ENCODE measurements around the gene MAT2A.
A peak's percentile ranks its signal among the peaks of the same experiment; 100 is the strongest.

The MAT2A gene

GRCh38 chr2:85502720-85503119 lies 36.2 kb upstream of the MAT2A start:
- no peak for DNase-seq
- Histone ChIP-seq H3K9me3 (no peaks in the 10 kb centered on the region), H3K4me3 (ENCODE audit: low read depth, low read length) (no peak overlapping the region), H3K27me3 (no peaks in the 10 kb centered on the region), H3K36me3 (no peaks in the 10 kb centered on the region), H3K4me1 (peaks cover 28% of the 10 kb centered on the region)
- no peak for TF ChIP-seq CTCF (IDR thresholded peaks at IDR 0.05; ENCODE audit: low read depth, low read length)

GRCh38 chr2:85503168-85503850 lies 35.7 kb upstream of the MAT2A start:
- peaks cover 28% of the 10 kb centered on the region for H3K4me1 ChIP-seq
- TF ChIP-seq CTCF (IDR thresholded peaks at IDR 0.05; ENCODE audit: low read depth, low read length): no peak
- DNase-seq: peak; percentile 9
- H3K36me3 ChIP-seq: no peaks in the 10 kb centered on the region
- no peak overlapping the region for H3K4me3 ChIP-seq (ENCODE audit: low read depth, low read length)
- H3K9me3 ChIP-seq: no peaks in the 10 kb centered on the region
- H3K27me3 ChIP-seq: no peaks in the 10 kb centered on the region

GRCh38 chr2:85503851-85504777 lies 34.9 kb upstream of the MAT2A start:
- DNase-seq: peak; percentile 39

GRCh38 chr2:85504778-85505261 lies 34.1 kb upstream of the MAT2A start:
- no peaks in the 10 kb centered on the region for H3K9me3 ChIP-seq
- H3K4me3 ChIP-seq (ENCODE audit: low read depth, low read length): no peak overlapping the region
- H3K27me3 ChIP-seq: no peaks in the 10 kb centered on the region
- no peaks in the 10 kb centered on the region for H3K36me3 ChIP-seq
- TF ChIP-seq CTCF (IDR thresholded peaks at IDR 0.05; ENCODE audit: low read depth, low read length): no peak
- DNase-seq: peak; percentile 83
- H3K4me1 ChIP-seq: peaks cover 28% of the 10 kb centered on the region

More at GRCh38 chr2:85503851-85504777, 34.9 kb upstream of the MAT2A start:
- Histone ChIP-seq H3K9me3 (no peaks in the 10 kb centered on the region), H3K27me3 (no peaks in the 10 kb centered on the region), H3K4me3 (ENCODE audit: low read depth, low read length) (no peak overlapping the region), H3K4me1 (peaks cover 28% of the 10 kb centered on the region), H3K36me3 (no peaks in the 10 kb centered on the region)
- no peak for TF ChIP-seq CTCF (IDR thresholded peaks at IDR 0.05; ENCODE audit: low read depth, low read length)

- no peak for DNase-seq
- TF ChIP-seq CTCF (IDR thresholded peaks at IDR 0.05; ENCODE audit: low read depth, low read length): no peak
- no peaks in the 10 kb centered on the region for H3K27me3 ChIP-seq
- H3K9me3 ChIP-seq: no peaks in the 10 kb centered on the region
- no peaks in the 10 kb centered on the region for H3K36me3 ChIP-seq
- H3K4me3 ChIP-seq (ENCODE audit: low read depth, low read length): no peak overlapping the region
- peaks cover 28% of the 10 kb centered on the region for H3K4me1 ChIP-seq
Observed at GRCh38 chr2:85505551-85506238, 33.3 kb upstream of the MAT2A start.
